ENCODE results near the gene TMEM178B. TPM values are rescaled to one million over a fixed set of nuclear protein-coding genes. Genes with fewer than 3 reads are reported as not detected.
"Not testable (repeated sequence)": the region's sequence is repeated elsewhere in the genome, so short reads cannot be mapped to it uniquely, and the experiment has no call there.

TMEM178B gene
- polyA plus RNA-seq, 1 donor from 2014 or later, result 40.7 TPM

DNA sequence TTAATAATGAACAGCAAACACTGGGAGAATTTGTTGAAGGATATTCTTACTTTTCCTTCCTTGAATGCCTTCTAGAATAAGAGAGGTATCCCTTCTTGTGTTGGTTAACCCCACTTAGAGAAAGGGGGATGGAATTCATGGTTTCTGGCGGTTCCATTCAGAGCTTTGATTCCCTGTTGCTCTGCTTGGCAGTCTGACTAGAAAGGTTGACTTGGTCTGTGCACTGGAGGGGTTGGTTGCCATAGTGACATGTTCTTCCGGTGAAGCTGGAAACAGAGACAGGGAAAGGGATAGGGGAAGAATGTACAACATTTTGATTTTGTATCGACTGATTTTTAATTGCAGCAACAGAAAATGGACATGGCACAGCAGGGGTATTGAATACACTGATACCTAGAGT lies 2.5 kb downstream of the TMEM178B start:
- no peaks in the 10 kb centered on the region for H3K27me3 ChIP-seq (ENCODE audit: insufficient read depth, low read depth, low read length)
- peak overlapping the region; percentile 100 for H3K4me3 ChIP-seq (ENCODE audit: low read length)
- H3K27ac ChIP-seq (ENCODE audit: low read length), result peak overlapping the region; percentile 81
- peaks cover 92% of the 10 kb centered on the region for H3K79me2 ChIP-seq (replicated peaks; ENCODE audit: insufficient read depth, low read length)
- H3K36me3 ChIP-seq (ENCODE audit: insufficient read depth, low read length), result peaks cover 7% of the 10 kb centered on the region
- H4K20me1 ChIP-seq (ENCODE audit: insufficient read depth), result peaks cover 47% of the 10 kb centered on the region
- TF ChIP-seq MXI1 (conservative IDR thresholded peaks at IDR 0.05; ENCODE audit: poor library complexity, severe bottlenecking) (peak; percentile 59), TAF1 (IDR thresholded peaks at IDR 0.05; ENCODE audit: low read depth) (peak; percentile 80), POLR2AphosphoS5 (IDR thresholded peaks at IDR 0.05) (peak; percentile 83), SMC3 (conservative IDR thresholded peaks at IDR 0.05; ENCODE audit: poor library complexity) (peak; percentile 67), EZH2 (IDR thresholded peaks at IDR 0.05; ENCODE audit: borderline replicate concordance, insufficient read depth, low read length, poor library complexity, severe bottlenecking) (no peak), RAD21 (conservative IDR thresholded peaks at IDR 0.05) (peak; percentile 61), EP300 (conservative IDR thresholded peaks at IDR 0.05; ENCODE audit: poor library complexity, severe bottlenecking) (peak; percentile 55), REST (IDR thresholded peaks at IDR 0.05; ENCODE audit: borderline replicate concordance) (peak; percentile 74), CTCF (IDR thresholded peaks at IDR 0.05; ENCODE audit: poor library complexity, severe bottlenecking) (no peak)
- H2AFZ ChIP-seq (ENCODE audit: low read depth, low read length), result no peak overlapping the region
- H3K9me2 ChIP-seq (ENCODE audit: insufficient read depth, low read length), result no peaks in the 10 kb centered on the region
- H3K9ac ChIP-seq (ENCODE audit: low read length), result peak overlapping the region; percentile 92
- no peaks in the 10 kb centered on the region for H3K9me3 ChIP-seq (ENCODE audit: low read length)
- H3K4me2 ChIP-seq (ENCODE audit: low read length), result peak overlapping the region; percentile 100
- H3F3A ChIP-seq (ENCODE audit: insufficient read depth, low read length, poor library complexity, severe bottlenecking), result peaks cover 5% of the 10 kb centered on the region

GRCh38 chr7:141079219-141079618 lies 5.4 kb downstream of the TMEM178B start:
- Histone ChIP-seq H3K9me3 (ENCODE audit: low read length) (no peaks in the 10 kb centered on the region), H3K27me3 (ENCODE audit: insufficient read depth, low read depth, low read length) (no peaks in the 10 kb centered on the region), H2AFZ (ENCODE audit: low read depth, low read length) (no peak overlapping the region), H3K27ac (ENCODE audit: low read length) (no peak overlapping the region), H3F3A (ENCODE audit: insufficient read depth, low read length, poor library complexity, severe bottlenecking) (peaks cover 5% of the 10 kb centered on the region), H3K4me3 (ENCODE audit: low read length) (peak overlapping the region; percentile 100), H3K4me2 (ENCODE audit: low read length) (no peak overlapping the region), H4K20me1 (ENCODE audit: insufficient read depth) (peaks cover 43% of the 10 kb centered on the region), H3K9ac (ENCODE audit: low read length) (no peak overlapping the region), H3K36me3 (ENCODE audit: insufficient read depth, low read length) (peaks cover 7% of the 10 kb centered on the region), H3K79me2 (replicated peaks; ENCODE audit: insufficient read depth, low read length) (peaks cover 99% of the 10 kb centered on the region), H3K9me2 (ENCODE audit: insufficient read depth, low read length) (no peaks in the 10 kb centered on the region)
- TF ChIP-seq EP300 (conservative IDR thresholded peaks at IDR 0.05; ENCODE audit: poor library complexity, severe bottlenecking), result no peak

DNA sequence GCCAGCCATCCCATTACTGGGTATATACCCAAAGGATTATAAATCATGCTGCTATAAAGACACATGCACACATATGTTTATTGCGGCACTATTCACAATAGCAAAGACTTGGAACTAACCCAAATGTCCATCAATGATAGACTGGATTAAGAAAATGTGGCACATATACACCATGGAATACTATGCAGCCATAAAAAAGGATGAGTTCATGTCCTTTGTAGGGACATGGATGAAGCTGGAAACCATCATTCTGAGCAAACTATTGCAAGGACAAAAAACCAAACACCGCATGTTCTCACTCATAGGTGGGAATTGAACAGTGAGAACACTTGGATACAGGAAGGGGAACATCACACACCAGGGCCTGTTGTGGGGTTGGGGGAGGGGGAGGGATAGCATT lies 15.6 kb downstream of the TMEM178B start:
- H3K27me3 ChIP-seq (ENCODE audit: insufficient read depth, low read depth, low read length); H2AFZ ChIP-seq (ENCODE audit: low read depth, low read length): not testable (repeated sequence)

More for the DNA sequence above, 15.6 kb downstream of the TMEM178B start:
- not testable (repeated sequence) for H3K9ac ChIP-seq (ENCODE audit: low read length); H3K4me2 ChIP-seq (ENCODE audit: low read length); H4K20me1 ChIP-seq (ENCODE audit: insufficient read depth); H3K27ac ChIP-seq (ENCODE audit: low read length); H3K9me2 ChIP-seq (ENCODE audit: insufficient read depth, low read length); H3K9me3 ChIP-seq (ENCODE audit: low read length); H3F3A ChIP-seq (ENCODE audit: insufficient read depth, low read length, poor library complexity, severe bottlenecking); H3K36me3 ChIP-seq (ENCODE audit: insufficient read depth, low read length); H3K4me3 ChIP-seq (ENCODE audit: low read length)
- H3K79me2 ChIP-seq (replicated peaks; ENCODE audit: insufficient read depth, low read length), result peaks cover 73% of the 10 kb centered on the region

Data from neural cell (in vitro differentiated cells).